NCI-H748 (cell line): Measurements from ENCODE around the gene HES4.

Source experiments
- DNase-seq: peaks from one replicate; lab custom pipeline; 2025; ENCODE audit not compliant: unreplicated experiment; lab: John Stamatoyannopoulos, UW

Gene HES4

GRCh38 chr1:953524-954320 lies 46.2 kb downstream of the HES4 start:
- no peak for DNase-seq

GRCh38 chr1:952603-953002 lies 47.3 kb downstream of the HES4 start:
- DNase-seq, result no peak

DNA sequence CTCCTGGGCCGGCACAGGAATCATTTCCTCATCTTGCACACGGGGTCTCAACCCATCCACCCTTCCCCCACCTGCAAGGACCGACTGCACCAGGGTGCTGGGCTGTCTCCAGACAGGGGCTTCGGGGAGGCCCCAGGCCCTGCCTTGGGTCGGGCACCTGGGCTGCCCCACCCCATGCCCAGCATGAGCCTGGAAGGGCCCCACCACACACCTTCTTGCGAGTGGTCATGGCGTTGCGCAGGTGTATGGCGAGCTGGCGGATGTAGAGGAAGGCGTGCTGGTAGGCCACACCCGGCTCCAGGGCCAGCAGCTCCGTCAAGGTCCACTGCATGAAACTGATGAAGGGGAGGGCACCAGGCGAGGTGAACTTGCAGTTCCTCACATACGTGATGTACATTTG lies 47.7 kb downstream of the HES4 start:
- DNase-seq, result no peak

DNA sequence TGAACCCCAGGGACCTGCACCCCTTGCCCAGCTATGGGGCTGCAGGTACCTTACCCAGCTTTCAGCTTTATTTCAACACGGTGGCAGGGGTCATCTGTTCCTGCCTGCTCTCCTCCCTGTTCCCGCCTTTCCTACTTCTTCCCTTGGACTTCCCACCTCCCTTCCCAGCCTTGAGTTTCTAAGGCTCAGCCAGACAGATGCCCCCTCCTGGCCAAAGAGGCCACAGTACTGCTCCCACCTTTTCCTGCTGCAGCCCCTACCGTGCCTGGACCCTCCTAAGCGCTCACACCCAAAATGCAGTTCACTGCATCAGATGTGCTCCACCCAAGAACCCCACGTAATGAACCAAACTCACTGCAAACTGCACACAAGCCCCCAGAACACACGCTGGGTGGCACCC lies 48.5 kb downstream of the HES4 start:
- no peak for DNase-seq

DNA sequence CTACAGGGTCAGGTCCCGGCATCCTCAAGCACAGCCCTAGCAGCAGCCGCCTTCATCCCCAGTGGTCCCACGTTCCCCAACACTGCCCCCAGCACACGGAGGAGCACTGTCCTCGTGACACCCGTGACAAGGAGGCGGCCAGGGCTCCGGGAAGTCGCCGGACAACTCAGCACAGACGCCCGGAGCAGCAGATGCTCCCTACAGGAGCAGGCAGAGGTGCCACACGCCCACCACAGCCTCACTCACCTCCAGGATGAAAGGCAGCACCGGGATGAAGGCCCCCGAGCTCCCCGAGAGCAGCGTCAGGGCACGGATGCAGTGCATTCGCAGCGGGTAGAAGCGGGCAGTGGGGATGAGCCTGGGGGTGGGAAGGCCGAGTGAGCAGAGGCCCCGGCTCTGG lies 49.0 kb downstream of the HES4 start:
- no peak for DNase-seq

- no peak for DNase-seq
Observed at GRCh38 chr1:950268-950667, 49.6 kb downstream of the HES4 start.
